GM20000 (cell line): ENCODE results near the gene MICAL2.

Experiments
- DNase-seq: peaks from one replicate; pipeline ENCODE4 v3.0.0; 2012; ENCODE audit warnings: low spot score
- CTCF ChIP-seq: IDR thresholded peaks from 2 replicates; pipeline ENCODE4 v1.5.1; 2012; ENCODE audit warnings: mild to moderate bottlenecking, control low read depth; ENCODE audit errors: extremely low read depth, missing control alignments

Gene MICAL2

GRCh38 chr11:12088047-12088481, 22.3 kb upstream of the MICAL2 start:
- DNase-seq: no peak
- TF ChIP-seq CTCF: no peak

- TF ChIP-seq CTCF: no peak
- DNase-seq: no peak
Observed at GRCh38 chr11:12088531-12088930, 21.9 kb upstream of the MICAL2 start.

GRCh38 chr11:12089041-12089440, 21.3 kb upstream of the MICAL2 start:
- DNase-seq: no peak
- TF ChIP-seq CTCF: no peak

- no peak for DNase-seq
- no peak for TF ChIP-seq CTCF
Observed at GRCh38 chr11:12089473-12089872, 20.9 kb upstream of the MICAL2 start.

- DNase-seq: no peak
- TF ChIP-seq CTCF: no peak
Observed at GRCh38 chr11:12090061-12090591, 20.3 kb upstream of the MICAL2 start.

GRCh38 chr11:12090761-12091258, 19.6 kb upstream of the MICAL2 start:
- no peak for TF ChIP-seq CTCF
- DNase-seq: no peak

GRCh38 chr11:12091956-12092558, 18.3 kb upstream of the MICAL2 start:
- no peak for DNase-seq
- TF ChIP-seq CTCF: no peak
